Right lobe of liver (tissue), 4 donors: Measurements from ENCODE around the gene HNRNPA1.

ENCODE experiments used
- POLR2A ChIP-seq: fragments of 450-650 bp; IDR thresholded peaks from one replicate; pipeline ENCODE4 v1.6.1; 2017; ENCODE audit warnings: antibody characterized with exemption, mild to moderate bottlenecking
- TF ChIP-seq, protein P1 (sequence below), 4 donors: fragments of 200-600 bp in 3 of 4; fragments of 450-650 bp in 1 of 4; IDR thresholded peaks; one replicate each; pipeline versions ENCODE4 v1.5.1 to v1.8.0; 2016 to 2022; ENCODE audit warnings: antibody characterized with exemption in 4 of 4, mild to moderate bottlenecking in 2 of 4
- donor health status: DM: no; HTN: no; CAD: no.
- donor health status: DM: no; HTN: no; CAD: no.
- donor health status: DM: no; HTN: yes; CAD: no.

GRCh38 chr12:54300732-54301427, 20.4 kb downstream of the HNRNPA1 start, which contains the start of gene NFE2:
- TF ChIP-seq, protein P1, sequence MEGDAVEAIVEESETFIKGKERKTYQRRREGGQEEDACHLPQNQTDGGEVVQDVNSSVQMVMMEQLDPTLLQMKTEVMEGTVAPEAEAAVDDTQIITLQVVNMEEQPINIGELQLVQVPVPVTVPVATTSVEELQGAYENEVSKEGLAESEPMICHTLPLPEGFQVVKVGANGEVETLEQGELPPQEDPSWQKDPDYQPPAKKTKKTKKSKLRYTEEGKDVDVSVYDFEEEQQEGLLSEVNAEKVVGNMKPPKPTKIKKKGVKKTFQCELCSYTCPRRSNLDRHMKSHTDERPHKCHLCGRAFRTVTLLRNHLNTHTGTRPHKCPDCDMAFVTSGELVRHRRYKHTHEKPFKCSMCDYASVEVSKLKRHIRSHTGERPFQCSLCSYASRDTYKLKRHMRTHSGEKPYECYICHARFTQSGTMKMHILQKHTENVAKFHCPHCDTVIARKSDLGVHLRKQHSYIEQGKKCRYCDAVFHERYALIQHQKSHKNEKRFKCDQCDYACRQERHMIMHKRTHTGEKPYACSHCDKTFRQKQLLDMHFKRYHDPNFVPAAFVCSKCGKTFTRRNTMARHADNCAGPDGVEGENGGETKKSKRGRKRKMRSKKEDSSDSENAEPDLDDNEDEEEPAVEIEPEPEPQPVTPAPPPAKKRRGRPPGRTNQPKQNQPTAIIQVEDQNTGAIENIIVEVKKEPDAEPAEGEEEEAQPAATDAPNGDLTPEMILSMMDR (IDR thresholded peaks at IDR 0.05) = no peak
- no peak for TF ChIP-seq POLR2A
